Esophagus mucosa (tissue), 1 donor: ENCODE data around the gene EIF4B. TPM values are rescaled to one million over a fixed set of nuclear protein-coding genes. Genes with fewer than 3 reads are reported as not detected.

Experiments used
- ATAC-seq: fragments of 200-7000 bp; cut with Tn5 transposase; one replicate; pipeline ENCODE4 v1.9.1; 2020
- total RNA-seq: library from RNA; stranded (reverse); gene quantifications from one replicate; pipeline ENCODE4 v1.2.4, GENCODE V29; 2023
- donor health status: DM: yes; HTN: yes; CAD: no.

EIF4B gene
- total RNA-seq, 1 donor from 2014 or later = 344 TPM

DNA sequence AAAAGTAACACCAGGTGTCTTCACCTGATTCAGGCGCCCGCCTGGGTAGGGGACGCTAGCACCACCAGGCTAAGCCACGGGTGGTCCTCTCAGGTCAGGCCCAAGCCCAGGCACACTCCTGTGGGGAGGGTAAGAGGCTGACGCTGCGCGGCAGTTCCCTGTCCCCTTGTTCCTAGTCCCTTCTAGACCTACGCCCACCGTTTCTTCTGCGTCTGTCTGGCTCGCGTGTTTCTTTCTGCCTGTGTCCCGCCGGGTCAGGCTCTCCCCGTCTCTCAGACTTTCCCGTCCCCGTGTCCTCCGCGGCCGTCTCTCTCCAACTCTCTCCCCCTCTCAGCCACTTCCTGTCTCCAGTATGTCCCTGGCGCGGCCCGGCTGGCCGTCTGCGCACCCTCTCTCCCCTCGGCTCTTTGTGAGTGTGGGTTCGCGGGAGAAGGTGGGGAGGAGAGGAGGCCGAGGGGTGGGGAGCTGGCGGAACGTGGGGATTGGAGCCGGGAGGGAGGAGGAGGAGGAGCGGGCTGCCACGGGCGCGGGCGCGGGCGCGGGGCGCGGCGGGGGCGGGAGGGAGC is 40.5 kb downstream of the EIF4B start:
- ATAC-seq = peak; percentile 39

DNA sequence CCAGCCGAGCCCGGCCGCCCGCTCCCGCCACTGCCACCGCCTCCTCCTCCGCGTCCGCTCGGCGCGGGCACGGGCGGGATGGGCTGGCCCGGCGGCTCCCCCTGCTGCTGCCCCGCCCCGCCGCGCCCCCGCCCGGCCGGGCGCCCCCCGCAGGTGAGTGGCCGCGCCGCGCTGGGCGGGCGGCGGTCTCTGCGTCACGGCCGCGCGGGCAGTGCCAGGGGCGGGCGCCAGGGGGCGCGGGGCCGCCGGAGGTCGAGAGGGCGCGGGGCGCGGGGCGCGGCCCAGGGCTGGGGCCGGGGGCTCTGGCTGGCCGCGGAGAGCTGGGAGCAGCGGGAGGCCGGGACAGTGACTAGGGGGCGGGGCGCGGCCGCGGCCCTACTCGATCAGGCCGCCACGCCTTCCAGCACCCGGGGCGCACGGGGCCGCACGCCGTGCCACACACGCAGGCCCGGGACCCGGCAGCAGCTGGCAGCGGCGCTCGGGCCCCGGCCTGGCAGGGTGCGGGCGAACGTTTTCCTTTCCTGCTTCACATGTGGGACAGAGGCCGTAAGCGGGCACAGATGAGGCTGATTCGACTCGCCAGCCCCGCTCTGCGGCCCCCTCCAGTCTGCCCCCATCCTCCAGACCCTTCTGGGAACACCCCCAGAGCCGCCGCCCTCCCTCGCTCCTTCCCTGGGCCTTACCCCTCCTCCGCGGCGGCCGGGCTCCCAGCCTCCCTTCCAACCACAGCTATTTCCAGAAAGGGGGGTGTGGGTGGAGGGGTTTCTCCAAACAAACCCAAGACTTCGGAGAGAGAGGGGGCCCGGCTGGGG is 41.2 kb downstream of the EIF4B start:
- ATAC-seq = peak; percentile 50

GRCh38 chr12:53048033-53048779 is 42.0 kb downstream of the EIF4B start:
- ATAC-seq = peak; percentile 2

DNA sequence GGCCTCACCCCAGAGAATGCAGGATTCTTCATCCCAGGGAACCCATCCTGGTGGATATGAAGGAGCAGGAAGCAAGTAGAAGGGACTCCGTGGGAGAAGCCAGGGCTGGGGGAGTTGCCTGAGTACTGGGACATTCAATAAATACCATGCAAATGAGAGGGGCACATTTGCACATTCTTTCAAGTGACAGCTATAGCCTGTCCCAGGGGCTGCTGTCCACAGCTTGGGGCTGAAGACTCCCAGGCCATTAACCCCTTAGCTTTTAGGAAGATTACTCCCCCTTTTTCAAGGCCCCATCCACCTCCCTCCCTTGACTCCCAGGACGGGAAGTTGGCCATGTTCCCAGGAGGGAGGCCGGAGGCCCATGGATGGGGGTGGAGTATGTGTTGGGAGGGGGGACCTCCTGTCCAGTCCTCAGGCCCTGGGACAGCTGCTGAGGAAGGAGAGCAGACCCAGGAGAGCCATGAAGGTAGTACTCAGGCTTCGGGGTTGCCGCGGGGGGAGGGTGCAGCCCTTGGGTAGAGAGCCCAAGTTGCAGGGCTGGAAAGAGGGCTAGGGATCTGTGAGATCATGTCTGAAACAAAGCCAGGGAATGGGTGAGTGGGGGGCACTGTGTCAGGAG is 42.6 kb downstream of the EIF4B start:
- no peak for ATAC-seq

DNA sequence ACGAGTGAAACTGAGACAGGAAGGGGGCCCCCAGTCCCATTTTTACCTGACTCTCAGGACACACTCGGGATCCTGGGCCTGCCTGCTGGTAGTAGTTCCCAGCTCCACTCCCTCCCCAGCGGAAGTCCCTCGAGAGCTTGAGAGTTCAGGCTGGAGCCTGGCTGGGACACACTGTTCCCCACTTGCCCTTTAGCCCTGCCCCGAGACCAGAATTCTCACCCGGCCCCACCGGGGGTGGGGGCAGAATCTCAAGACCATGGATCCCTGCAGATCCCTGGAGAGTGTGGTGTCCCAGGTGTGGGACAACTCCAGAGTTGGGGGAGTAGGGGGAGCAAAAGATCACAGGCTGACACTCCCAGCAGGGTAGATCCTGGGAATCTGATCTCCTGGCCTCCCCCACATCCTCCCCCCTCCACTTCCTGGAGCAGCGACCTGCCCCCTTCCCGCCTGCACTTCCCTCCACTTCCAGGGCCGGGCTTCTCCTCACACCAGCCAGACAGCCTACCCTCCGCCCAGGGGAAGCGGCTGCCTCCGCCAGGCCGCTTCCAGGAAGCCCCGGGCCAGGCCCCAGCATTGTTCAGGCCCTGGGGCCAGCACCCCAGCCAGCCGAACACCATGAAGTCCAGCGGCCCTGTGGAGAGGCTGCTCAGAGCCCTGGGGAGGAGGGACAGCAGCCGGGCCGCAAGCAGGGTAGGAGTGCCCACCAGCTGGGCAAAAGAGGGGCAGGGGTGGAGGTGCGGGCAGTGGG is 43.5 kb downstream of the EIF4B start, which contains the start of gene TNS2:
TNS2 (plus strand) TSS at position 495 of the 748 bp plus-strand sequence; CDS start at position 616, 121 bp downstream.
- no peak for ATAC-seq

GRCh38 chr12:53050426-53051057 is 44.3 kb downstream of the EIF4B start:
- no peak for ATAC-seq

DNA sequence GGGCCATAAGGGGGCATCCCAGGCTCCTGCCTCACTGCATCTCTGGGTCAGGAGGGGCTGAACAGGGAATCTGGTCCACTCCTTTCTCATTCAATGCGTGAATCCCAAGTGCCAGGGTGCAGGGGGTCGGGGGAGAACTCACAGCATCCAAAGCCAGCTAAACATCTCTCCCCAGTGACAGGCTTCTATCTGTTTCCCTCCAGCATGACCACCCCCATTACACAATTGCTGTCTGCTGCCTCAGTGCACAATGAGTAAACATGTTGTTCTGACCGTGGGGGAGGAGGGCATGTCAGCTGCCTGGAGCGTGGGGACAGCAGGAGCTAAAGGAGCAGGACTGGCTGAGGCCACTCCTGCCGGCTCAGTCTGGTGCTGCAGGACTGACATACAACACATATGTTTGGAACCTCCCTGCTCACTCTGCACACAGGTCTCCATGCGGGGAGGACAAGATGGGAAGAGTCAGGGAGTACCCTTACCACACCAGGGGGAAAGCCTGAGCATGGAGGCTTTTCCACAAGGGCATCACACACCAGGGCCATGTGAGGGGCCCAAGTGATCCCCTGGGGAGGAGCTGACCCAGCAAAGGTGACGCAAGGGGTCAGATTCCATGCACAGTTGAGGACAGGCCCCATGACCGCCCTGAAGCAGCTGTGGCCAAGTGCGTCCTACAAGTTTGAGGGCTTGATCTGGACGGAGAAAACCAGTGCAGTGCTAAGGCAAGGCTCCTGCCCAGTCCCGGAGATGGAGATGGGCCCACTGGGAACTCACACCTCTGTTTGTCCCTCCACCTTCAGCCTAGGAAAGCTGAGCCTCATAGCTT is 45.0 kb downstream of the EIF4B start:
- no peak for ATAC-seq

DNA sequence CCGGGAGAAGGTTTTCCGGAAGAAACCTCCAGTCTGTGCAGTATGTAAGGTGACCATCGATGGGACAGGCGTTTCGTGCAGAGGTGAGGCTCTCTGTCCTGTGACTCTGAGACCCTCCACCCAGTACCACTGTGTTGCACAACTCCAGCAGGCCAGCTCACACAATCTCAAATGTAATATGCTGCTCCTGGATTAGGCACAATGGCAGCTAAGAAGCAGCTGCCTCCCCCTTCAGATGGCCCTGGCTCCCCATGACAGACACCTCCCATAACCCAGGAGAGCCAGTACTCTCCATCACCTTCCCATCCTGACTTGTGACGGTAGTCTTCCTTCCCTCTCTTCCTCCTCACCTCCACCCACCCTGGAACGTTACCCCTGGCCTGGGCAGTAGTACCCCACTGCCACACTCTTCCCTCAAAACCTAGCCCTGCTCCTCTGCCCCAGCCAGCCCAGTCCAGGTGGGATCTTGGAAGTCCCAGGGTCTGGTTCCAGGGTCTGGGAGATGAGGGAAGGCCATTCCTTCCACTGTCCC is 45.7 kb downstream of the EIF4B start:
- no peak for ATAC-seq

DNA sequence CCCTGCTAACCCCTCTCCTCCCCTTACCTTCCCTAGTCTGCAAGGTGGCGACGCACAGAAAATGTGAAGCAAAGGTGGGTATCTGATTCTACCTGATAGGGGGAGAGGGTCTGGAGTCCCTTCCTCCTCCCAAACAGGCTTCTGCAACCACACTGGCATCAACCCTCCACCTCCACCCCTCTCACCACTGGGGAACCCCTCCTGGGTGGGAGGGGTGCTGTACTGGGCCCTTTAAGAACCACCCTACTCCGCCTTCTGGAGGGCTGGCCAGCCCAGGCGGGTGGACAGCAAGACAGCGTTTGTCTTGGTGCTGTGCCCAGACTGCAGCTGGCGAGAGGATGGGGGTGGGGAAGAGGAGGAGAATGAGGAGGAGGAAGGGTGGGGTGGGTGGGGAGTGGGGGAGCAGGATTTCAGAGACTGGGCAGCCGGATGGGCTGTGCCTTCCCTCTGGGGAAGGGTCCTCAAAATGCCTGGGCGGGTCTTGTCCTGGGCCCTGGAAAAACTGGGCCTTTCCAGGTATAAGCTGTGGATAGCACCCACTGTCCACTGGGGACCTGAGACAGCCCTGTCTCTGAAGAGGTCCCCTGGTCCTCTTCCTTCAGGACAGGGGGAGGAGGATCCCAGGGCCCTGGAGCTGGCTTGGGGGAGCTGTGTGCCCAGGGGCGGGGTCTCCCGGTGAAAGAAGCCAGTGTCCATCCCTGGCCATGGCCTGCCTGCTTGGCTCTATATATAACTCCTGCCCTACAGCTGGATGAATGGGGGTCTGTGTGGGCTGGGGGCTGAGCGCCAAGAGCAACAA is 46.4 kb downstream of the EIF4B start:
- no peak for ATAC-seq

- ATAC-seq = peak; percentile 51
These were observed 47.2 kb downstream of the EIF4B start for GRCh38 chr12:53053218-53054111.

GRCh38 chr12:53054112-53054878 is 48.0 kb downstream of the EIF4B start:
- ATAC-seq = peak; percentile 91

- no peak for ATAC-seq
These were observed 49.4 kb downstream of the EIF4B start for GRCh38 chr12:53055471-53056266.

DNA sequence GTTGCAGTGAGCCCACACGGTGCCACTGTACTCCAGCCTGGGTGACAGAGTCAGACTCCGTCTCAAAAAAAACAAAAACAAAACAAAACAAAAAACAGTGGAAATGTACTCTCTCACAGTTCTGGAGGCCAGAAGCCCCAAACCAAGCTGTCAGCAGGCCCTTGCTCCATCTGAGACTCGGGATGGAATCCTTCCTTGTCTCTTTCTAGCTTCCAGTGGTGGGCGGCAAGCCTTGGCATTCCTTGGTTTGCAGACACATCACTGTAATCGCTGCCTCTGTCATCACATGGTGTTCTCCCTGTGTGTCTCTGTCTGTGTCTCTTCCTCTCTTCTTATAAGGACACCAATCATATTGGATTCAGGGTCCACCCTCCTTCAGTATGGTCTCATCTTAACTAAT is 50.0 kb downstream of the EIF4B start:
- no peak for ATAC-seq

DNA sequence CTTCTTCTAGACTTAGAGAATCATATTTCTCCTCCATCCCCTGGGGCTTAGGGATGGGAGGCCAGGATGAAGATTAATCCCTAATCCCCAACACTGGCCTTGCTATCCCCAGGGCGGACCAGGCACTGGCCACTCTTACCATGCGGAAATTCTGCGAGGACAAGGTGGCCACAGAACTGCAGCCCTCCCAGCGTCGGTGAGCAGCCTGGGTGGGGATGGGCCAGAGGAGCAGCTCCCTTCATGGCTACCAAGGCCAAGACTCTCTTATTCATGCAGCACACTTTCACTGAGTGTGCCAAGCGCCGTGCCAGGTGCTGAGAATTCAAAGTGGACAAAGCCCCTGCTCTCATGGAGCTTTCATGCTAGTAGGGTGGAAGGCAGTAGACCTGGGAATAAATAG is 50.6 kb downstream of the EIF4B start:
- no peak for ATAC-seq

DNA sequence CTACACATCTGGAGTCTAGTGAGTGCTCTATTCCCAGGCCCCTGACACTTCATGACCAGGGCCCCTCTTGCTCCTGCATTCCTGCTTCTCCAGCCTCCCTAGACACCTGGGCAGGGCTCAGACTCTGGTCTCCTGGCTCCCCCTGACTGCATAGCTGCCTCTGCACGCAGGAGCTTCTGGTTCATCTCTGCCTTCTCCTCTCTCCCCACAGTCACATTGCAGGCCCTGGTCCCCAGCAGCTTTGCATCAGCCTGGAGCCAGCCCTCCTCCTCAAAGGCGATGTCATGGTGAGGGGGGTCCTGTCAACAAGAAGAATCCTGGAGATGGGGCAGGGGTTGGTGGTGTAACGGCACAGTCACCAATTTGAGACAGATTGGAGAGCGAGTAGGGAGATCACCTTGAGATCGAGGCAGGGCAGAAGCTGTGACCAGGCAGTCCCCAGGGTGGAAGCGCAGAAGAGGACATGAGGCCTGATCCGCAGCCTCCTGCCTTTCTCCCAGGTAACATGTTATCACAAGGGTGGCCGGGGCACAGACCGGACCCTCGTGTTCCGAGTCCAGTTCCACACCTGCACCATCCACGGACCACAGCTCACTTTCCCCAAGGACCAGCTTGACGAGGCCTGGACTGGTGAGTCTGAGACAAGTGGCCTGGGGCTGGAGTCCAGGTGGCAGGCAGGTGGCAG is 51.7 kb downstream of the EIF4B start:
- no peak for ATAC-seq
